Activated T-cell treated with anti-CD3 and anti-CD28 coated beads for 48 hours (primary cell): ENCODE measurements around the gene LHX8.
"Not testable (repeated sequence)": the region's sequence is repeated elsewhere in the genome, so short reads cannot be mapped to it uniquely, and the experiment has no call there.

Source experiments
- DNase-seq: peaks from one replicate; pipeline ENCODE4 v3.0.0-alpha.2; 2020; ENCODE audit warnings: low read depth

Gene LHX8

GRCh38 chr1:75132812-75133619 is 1.2 kb upstream of the LHX8 start:
- DNase-seq = no peak

DNA sequence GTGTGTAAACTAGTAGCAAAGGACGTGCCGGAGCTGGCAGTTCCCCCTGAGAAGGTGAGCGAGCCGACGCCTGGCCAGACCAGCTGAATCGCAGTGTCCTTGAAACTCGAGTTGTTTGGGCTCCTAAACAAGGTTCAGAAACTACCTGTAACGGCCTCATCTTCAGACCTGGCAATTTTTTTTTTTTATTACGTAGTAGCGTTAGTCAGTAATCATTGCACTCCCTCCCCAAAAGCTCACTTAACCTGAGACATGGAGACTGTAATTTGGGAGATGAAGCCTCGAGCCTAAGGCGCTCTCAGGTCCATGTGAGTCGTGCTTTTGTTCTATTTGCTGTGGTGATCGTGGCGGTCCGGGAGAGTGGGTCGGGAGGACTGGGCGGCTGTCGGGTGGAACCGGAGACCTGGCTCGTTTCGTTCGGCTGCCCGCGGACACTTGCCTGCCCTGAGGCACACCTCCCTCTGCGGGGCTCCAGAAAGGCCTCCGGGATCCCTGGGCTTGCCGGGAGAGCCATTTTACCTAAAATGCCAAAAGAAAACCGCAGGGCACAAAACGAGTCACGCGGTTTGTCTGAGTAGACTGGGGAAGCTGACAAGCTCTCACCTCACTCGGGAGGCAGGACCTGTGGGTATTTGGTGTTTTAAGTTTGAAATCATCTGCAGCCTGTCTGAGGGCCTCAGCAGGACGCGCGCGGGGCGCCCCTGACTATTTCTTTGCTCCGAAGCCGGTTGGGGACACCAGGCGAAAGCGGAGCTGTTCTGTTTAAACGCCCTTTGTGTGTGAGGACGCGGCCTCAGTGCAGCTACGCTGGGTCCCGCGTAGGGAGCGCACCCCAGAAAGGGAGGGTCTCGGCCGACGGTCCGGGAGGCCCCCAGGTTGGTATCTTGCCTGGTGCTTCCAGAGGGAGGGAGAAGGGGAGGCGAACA is 722 bp downstream of the LHX8 start:
- no peak for DNase-seq

DNA sequence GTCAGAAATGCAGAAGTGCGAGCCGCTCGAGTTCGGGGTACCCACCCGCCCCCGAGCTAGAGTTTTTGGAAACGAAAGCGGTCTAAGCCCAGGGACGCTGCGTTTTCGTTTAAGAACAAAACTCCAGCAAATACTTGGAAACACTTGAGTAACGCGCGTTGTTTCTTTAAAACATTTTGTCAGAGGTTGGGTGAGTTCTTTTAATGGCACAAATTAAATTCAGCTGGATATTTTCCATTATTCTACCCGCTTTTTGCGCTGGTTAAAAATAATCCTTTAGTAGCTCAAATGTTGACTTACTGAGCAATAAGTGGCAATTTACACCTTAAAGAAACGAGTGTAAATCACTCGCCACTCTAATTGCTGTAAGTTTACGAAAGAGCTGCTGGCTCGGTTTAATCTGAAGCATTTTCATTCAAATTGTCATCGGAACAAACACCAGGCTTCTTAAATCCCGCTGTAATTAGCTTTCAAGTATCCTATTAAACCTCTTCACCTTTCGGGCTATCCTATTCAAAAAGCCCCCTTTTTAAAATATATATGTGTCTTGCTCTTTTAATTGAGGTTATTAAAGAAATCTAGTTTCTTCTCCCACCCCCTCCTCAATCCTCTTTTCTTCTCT is 1.5 kb downstream of the LHX8 start:
- no peak for DNase-seq

GRCh38 chr1:75136195-75136815 is 2.1 kb downstream of the LHX8 start:
- DNase-seq = no peak

DNA sequence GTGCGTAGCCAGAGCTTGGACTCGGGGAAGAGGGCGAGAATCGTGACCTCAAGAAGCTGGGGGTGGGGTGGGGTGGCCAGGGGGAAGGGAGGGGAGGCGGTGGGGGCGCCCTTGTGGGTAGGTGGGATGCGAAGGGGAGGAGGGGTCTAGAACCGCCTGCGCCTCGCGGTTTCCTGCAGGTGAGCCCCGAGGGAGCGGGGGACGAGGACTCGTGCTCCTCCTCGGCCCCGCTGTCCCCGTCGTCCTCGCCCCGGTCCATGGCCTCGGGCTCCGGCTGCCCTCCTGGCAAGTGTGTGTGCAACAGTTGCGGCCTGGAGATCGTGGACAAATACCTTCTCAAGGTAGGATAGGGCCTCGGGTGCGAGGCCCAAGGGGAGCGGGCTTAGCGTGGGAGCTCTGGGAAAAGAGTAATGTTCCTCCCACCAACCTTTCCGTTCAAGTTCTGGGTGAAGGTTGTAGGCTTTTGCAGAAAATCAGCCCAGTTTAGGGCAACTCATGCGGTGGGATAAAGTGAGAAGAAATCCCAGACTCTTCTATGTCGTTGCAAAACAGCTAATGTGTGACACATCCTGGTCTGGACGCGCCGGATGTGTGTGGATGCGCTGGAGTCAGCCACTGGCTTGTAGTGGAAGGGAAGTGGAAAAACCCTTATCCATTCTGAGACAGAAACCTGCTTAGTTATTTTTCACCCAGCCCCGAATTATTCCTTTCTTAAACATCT is 2.9 kb downstream of the LHX8 start:
- DNase-seq = no peak

GRCh38 chr1:75152092-75152491 is 17.9 kb downstream of the LHX8 start:
- DNase-seq = no peak

DNA sequence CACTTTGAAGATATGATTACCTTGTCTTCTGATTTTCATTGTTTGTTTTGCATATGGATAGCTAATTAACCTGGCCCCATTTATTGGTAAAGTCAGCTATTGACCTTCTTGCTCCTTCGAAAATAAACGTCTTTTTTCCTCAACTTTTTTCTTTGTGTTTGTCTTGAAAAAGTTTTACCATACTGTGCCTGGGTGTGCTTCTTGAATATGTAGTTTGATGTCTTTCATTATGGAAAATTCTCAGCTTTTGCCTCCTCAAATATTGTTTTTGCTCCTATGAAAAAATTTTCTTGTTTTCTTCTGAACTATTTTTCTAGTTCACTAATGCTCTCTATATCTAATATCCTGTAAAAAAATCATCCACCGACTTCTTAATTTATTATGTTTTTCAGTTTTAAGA is 25.0 kb downstream of the LHX8 start:
- no peak for DNase-seq

DNA sequence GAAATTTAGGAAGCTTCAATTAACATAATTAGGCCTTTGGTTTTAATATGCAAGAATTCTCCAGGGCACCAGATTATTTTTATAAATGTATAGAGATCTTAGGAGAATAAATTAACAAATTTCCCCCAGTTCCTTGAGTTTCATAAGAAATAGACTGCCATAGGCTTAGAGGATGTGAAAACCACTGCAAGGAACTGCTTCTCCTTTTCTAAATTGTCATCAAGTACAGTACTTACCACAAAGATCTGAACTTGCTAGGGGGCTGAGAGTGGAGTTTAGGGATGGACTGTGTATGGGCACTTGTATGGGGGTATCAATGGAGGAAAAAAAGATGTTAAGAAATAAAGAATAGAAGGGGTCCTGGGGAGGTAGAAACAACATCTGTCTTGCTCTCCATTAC is 31.1 kb downstream of the LHX8 start:
- DNase-seq = no peak

GRCh38 chr1:75166821-75167220 is 32.6 kb downstream of the LHX8 start:
- DNase-seq = no peak

- no peak for DNase-seq
Observed at GRCh38 chr1:75170011-75170410, 35.8 kb downstream of the LHX8 start.

DNA sequence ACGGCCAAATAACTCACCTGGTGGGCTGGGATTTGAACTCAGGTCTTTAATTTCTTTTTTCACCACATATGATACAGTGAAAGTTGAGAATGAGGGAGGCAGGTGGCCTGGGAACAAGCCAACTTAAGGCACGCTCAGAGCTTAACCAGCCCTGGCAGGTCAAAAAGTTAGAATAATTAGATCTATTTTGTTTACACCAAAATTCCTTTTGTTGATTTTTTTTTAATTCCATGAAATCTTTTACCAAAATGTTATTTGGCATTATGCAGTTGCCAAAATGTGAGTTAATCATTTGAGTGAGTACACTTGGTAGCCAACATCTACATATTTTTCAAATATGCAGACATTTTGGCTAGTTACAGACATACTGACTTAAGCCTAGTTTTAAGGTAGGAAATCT is 36.8 kb downstream of the LHX8 start:
- DNase-seq = no peak

- DNase-seq = no peak
Observed at GRCh38 chr1:75171876-75172275, 37.7 kb downstream of the LHX8 start.

DNA sequence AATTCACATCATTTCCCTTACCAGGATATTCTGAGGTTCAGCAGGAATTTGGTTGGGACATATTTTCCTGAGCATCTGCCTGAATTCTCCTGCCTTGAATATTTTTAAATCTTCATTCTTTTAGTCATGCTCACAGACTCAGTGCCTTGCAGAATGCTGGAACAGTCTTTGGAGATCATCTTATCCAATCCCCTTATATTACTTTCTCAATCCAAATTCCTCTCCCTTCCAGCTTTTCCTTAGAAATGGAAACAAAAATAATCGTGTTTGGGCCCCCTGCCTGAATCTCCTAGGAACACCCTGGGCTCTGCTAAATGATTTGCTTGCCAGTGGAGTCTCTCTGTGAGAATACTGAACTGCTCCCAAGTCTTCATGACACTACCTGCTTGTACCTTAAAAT is 38.4 kb downstream of the LHX8 start:
- DNase-seq = no peak

DNA sequence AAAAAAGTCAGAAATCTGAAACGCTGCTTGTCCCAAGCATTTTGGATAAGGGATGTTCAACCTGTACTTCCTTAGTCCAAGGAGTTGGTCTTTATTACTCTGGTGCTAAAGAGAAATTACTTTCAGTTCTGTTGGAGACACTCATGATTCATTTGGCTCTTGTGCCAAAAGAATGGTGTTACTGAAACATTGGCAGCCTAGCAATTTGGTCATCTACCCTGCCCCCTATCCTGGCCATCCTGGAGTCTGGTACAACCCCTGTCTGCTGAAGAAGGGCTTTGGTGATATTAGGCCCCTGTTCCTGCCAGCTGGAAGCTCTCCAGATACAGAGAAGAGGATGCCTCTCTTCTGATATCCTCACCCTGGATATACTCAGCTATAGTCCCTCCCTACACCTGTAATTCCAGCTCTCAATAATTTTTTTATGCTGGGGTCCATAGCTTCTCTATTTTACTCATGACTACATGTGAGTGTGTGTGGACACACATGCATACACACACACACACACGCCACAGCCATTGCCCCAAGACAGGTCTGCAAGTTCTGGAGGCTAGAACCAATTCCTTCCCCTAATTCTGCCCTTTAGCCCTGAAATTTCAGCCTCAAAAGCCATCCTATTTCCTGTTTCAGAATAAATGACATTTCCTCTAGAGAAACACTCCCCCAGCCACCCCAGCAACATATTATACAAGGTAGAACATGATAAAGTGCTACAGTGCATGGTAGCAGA is 40.0 kb downstream of the LHX8 start:
- DNase-seq = no peak

- not testable (repeated sequence) for DNase-seq
Observed at GRCh38 chr1:75181214-75181955, 47.2 kb downstream of the LHX8 start.

GRCh38 chr1:75188892-75189291 is 54.7 kb downstream of the LHX8 start:
- no peak for DNase-seq

- no peak for DNase-seq
Observed at GRCh38 chr1:75198163-75198562, 64.0 kb downstream of the LHX8 start.

- no peak for DNase-seq
Observed at GRCh38 chr1:75198761-75199160, 64.6 kb downstream of the LHX8 start.

DNA sequence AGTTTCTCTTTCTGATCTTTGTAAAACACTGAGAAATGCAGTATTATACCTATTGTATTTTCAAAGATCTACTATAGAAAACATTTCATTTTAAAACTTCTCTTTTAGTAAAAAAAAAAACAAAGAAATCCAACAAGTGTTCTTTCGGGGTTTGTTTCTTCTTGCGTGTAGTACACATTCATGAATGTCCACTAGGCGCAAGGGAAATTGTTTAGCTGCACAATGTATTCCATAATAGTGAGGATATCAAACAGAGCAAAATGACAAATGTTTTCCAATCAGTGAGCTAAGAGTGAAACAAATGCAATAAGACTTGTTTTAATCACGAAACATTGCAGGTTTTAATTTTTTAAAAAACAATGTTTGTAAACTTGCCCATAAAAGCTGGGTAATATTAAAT is 68.6 kb downstream of the LHX8 start:
- DNase-seq = no peak
